ENCODE results near the gene LRRFIP2. TPM values are rescaled to one million over a fixed set of nuclear protein-coding genes. Genes with fewer than 3 reads are reported as not detected.

LRRFIP2 gene
- total RNA-seq, 1 experiment from 2014 or later: 47.1 TPM

DNA sequence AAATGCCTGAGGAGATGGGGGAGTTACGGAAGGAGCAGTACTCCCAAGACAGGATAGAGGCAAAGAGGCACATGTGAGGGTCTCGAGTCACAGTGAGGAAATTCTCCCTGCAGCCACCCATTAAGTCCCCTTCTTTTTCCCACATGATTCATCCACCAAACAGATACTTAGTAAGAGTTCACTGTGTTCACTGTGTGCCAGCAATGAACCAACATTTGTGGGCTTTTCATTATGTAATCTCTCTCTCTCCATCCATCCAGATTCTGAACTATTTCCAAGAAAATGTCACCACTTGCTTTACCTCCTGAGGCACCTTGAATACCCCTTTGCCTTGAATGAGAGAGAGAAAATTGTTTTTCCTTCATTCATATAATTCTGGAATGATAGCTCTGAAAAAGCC, 24.6 kb upstream of the LRRFIP2 start:
- no peak overlapping the region for H3K4me3 Mint-ChIP-seq (ENCODE audit: unreplicated experiment)
- BruUV-seq (replicated peaks): no TSS peak
- intact Hi-C loops (cut with micrococcal nuclease; ENCODE audit: unreplicated experiment): no loop called here
- peaks cover 6% of the 10 kb centered on the region; the same call in 1 of the 2 replicates for H3K4me1 ChIP-seq
- H3K9me3 Mint-ChIP-seq (ENCODE audit: unreplicated experiment): no peaks in the 10 kb centered on the region
- ChIA-PET POLR2A (no interaction called here), CTCF (no interaction called here)
- H3K4me1 Mint-ChIP-seq (ENCODE audit: low read depth, unreplicated experiment): peaks cover 10% of the 10 kb centered on the region
- H3K4me3 ChIP-seq (ENCODE audit: low read depth, low read length): no peak overlapping the region
- H3K36me3 Mint-ChIP-seq (ENCODE audit: insufficient read depth, unreplicated experiment): peaks cover 5% of the 10 kb centered on the region
- H3K27me3 Mint-ChIP-seq (ENCODE audit: insufficient read depth, unreplicated experiment): no peaks in the 10 kb centered on the region
- H3K27me3 ChIP-seq (replicated peaks; ENCODE audit: control insufficient read depth, insufficient read depth, low read length): no peaks in the 10 kb centered on the region
- no peak for DNase-seq
- TF ChIP-seq, protein P1, sequence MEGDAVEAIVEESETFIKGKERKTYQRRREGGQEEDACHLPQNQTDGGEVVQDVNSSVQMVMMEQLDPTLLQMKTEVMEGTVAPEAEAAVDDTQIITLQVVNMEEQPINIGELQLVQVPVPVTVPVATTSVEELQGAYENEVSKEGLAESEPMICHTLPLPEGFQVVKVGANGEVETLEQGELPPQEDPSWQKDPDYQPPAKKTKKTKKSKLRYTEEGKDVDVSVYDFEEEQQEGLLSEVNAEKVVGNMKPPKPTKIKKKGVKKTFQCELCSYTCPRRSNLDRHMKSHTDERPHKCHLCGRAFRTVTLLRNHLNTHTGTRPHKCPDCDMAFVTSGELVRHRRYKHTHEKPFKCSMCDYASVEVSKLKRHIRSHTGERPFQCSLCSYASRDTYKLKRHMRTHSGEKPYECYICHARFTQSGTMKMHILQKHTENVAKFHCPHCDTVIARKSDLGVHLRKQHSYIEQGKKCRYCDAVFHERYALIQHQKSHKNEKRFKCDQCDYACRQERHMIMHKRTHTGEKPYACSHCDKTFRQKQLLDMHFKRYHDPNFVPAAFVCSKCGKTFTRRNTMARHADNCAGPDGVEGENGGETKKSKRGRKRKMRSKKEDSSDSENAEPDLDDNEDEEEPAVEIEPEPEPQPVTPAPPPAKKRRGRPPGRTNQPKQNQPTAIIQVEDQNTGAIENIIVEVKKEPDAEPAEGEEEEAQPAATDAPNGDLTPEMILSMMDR (IDR thresholded peaks at IDR 0.05; ENCODE audit: insufficient read depth in 1 of 2, low read depth in 1 of 2, low read length in 1 of 2, severe bottlenecking in 1 of 2, unreplicated experiment in 1 of 2): no peak
- H3K27ac Mint-ChIP-seq (ENCODE audit: unreplicated experiment): no peak overlapping the region
- no peaks in the 10 kb centered on the region for H3K36me3 ChIP-seq (ENCODE audit: control insufficient read depth, insufficient read depth, low read length)
- no peaks in the 10 kb centered on the region for H3K9me3 ChIP-seq

DNA sequence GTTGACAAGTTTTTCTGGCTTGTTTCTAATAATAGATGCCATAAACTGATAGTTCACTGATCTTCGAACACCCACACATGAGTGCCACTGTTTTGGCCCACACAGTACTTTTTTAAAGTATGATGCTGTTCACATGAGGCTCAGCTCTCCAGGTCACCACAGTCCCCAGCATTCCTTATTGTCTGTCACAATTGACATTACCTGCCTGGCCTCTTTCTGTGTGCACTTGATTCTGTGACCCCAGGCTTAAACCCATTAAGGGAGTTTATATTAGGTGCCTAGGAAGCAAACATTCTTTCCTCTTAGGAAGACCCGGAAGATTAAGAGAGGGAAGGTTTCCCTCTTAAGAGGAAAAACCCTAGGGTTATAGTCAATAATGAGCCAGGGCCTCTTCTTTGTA, 24.2 kb upstream of the LRRFIP2 start:
- POLR2A ChIA-PET: no interaction called here
- Mint-ChIP-seq H3K27ac (ENCODE audit: unreplicated experiment) (no peak overlapping the region), H3K27me3 (ENCODE audit: insufficient read depth, unreplicated experiment) (no peaks in the 10 kb centered on the region), H3K36me3 (ENCODE audit: insufficient read depth, unreplicated experiment) (peaks cover 5% of the 10 kb centered on the region), H3K9me3 (ENCODE audit: unreplicated experiment) (no peaks in the 10 kb centered on the region), H3K4me3 (ENCODE audit: unreplicated experiment) (no peak overlapping the region), H3K4me1 (ENCODE audit: low read depth, unreplicated experiment) (peaks cover 7% of the 10 kb centered on the region)
- H3K4me1 ChIP-seq: peaks cover 1% of the 10 kb centered on the region; the same call in 1 of the 2 replicates
- no peaks in the 10 kb centered on the region for H3K9me3 ChIP-seq
- H3K36me3 ChIP-seq (ENCODE audit: control insufficient read depth, insufficient read depth, low read length): no peaks in the 10 kb centered on the region
- CTCF ChIA-PET: no interaction called here
- no peaks in the 10 kb centered on the region for H3K27me3 ChIP-seq (replicated peaks; ENCODE audit: control insufficient read depth, insufficient read depth, low read length)
- BruUV-seq (replicated peaks): no TSS peak
- TF ChIP-seq, protein P1 (IDR thresholded peaks at IDR 0.05; ENCODE audit: insufficient read depth in 1 of 2, low read depth in 1 of 2, low read length in 1 of 2, severe bottlenecking in 1 of 2, unreplicated experiment in 1 of 2): no peak
- intact Hi-C loops (cut with micrococcal nuclease; ENCODE audit: unreplicated experiment): no loop called here
- DNase-seq: no peak
- no peak overlapping the region for H3K4me3 ChIP-seq (ENCODE audit: low read depth, low read length)

DNA sequence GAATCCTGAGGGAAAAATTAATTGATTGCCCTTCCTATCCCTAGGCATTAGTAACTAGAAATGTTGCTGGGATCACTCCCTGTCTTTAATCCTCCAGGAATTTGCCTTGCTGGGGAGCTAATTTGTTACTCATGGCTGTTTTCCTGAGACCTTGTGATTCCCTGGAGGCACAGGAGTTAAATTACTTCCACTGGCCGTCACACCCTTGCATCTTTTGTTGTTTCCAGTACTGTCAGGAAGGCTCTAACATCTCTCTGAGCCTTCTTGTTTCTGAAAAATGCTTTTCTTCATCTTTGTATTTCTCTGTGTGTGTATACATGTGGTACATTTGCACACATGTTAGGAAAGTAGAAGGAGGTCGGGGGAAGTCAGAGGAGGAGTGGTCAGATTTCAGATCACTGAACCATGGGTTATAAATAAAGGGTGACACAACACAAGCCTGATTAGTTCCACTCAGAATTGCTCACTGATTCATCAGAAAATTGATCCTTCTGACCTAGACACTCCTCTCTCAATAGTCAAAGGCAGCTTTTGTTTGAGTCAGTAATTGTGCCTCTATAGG, 23.5 kb upstream of the LRRFIP2 start:
- TF ChIP-seq, protein P1 (IDR thresholded peaks at IDR 0.05; ENCODE audit: insufficient read depth in 1 of 2, low read depth in 1 of 2, low read length in 1 of 2, severe bottlenecking in 1 of 2, unreplicated experiment in 1 of 2): no peak
- no peaks in the 10 kb centered on the region for H3K27me3 Mint-ChIP-seq (ENCODE audit: insufficient read depth, unreplicated experiment)
- H3K36me3 Mint-ChIP-seq (ENCODE audit: insufficient read depth, unreplicated experiment): peaks cover under 1% of the 10 kb centered on the region
- H3K9me3 Mint-ChIP-seq (ENCODE audit: unreplicated experiment): no peaks in the 10 kb centered on the region
- Histone ChIP-seq H3K4me1 (no peaks in the 10 kb centered on the region), H3K36me3 (ENCODE audit: control insufficient read depth, insufficient read depth, low read length) (no peaks in the 10 kb centered on the region), H3K9me3 (no peaks in the 10 kb centered on the region), H3K4me3 (ENCODE audit: low read depth, low read length) (no peak overlapping the region), H3K27me3 (replicated peaks; ENCODE audit: control insufficient read depth, insufficient read depth, low read length) (no peaks in the 10 kb centered on the region)
- no peak overlapping the region for H3K4me3 Mint-ChIP-seq (ENCODE audit: unreplicated experiment)
- peaks cover 7% of the 10 kb centered on the region for H3K4me1 Mint-ChIP-seq (ENCODE audit: low read depth, unreplicated experiment)
- H3K27ac Mint-ChIP-seq (ENCODE audit: unreplicated experiment): no peak overlapping the region
- ChIA-PET CTCF (no interaction called here), POLR2A (no interaction called here)
- intact Hi-C loops (cut with micrococcal nuclease; ENCODE audit: unreplicated experiment): no loop called here
- no peak for DNase-seq
- BruUV-seq (replicated peaks): no TSS peak

All from Caco-2 (cell line).